CD4-positive, alpha-beta memory T cell (primary cell): ENCODE results near the gene LRP1. TPM values are rescaled to one million over a fixed set of nuclear protein-coding genes. Genes with fewer than 3 reads are reported as not detected.
A peak's percentile ranks its signal among the peaks of the same experiment; 100 is the strongest.

Source experiments
- CTCF ChIA-PET: fragments of 350-600 bp; sonication (Branson Sonifier 250); formaldehyde crosslinking; loops from one replicate; lab custom pipeline; 2021; ENCODE audit warnings: inconsistent platforms; ENCODE audit not compliant: partially characterized antibody; lab: Charles Lee
- POLR2A ChIA-PET: fragments of 350-600 bp; sonication (Branson Sonifier 250); formaldehyde crosslinking; loops from one replicate; lab custom pipeline; 2021; ENCODE audit not compliant: partially characterized antibody; lab: Charles Lee
- DNase-seq, 5 donors: peaks; one replicate each; pipeline versions ENCODE4 v3.0.0 to v3.0.0-alpha.2; 2020 to 2022; ENCODE audit warnings: mixed read lengths in 1 of 5
- H3K27ac ChIP-seq: one replicate; pipeline ENCODE4 v1.7.0; 2013; ENCODE audit warnings: low read depth, low read length
- H3K27me3 ChIP-seq: 2 replicates; pipeline ENCODE4 v1.7.0; 2013; ENCODE audit warnings: mild to moderate bottlenecking, low read length, moderate library complexity; ENCODE audit not compliant: insufficient read depth
- H3K36me3 ChIP-seq: 2 replicates; pipeline ENCODE4 v1.7.0; 2013; ENCODE audit warnings: mild to moderate bottlenecking, low read length, moderate library complexity; ENCODE audit not compliant: insufficient read depth
- H3K4me1 ChIP-seq: 2 replicates; pipeline ENCODE4 v1.7.0; 2013; ENCODE audit warnings: mild to moderate bottlenecking, low read length, moderate library complexity; ENCODE audit not compliant: insufficient read depth
- H3K4me3 ChIP-seq, 2 donors: one replicate each; pipeline ENCODE4 v1.7.0; 2013; ENCODE audit warnings: low read length in 2 of 2, mild to moderate bottlenecking in 1 of 2
- H3K9me3 ChIP-seq, 2 donors: one replicate each; pipeline ENCODE4 v1.7.0; 2013; ENCODE audit warnings: low read length in 2 of 2, control low read depth in 1 of 2; ENCODE audit not compliant: control insufficient read depth in 1 of 2
- H3K27ac Mint-ChIP-seq, 7 donors: one replicate each; pipeline ENCODE4 v1.8.0; 2020 to 2021; ENCODE audit warnings: mixed read lengths in 7 of 7, mild to moderate bottlenecking in 6 of 7, inconsistent platforms in 3 of 7, moderate library complexity in 3 of 7
- H3K27me3 Mint-ChIP-seq, 2 donors: one replicate each; pipeline ENCODE4 v1.8.0; 2020 to 2021; ENCODE audit warnings: mixed read lengths in 2 of 2
- H3K36me3 Mint-ChIP-seq, 2 donors: one replicate each; pipeline ENCODE4 v1.8.0; 2020 to 2021; ENCODE audit warnings: mixed read lengths in 2 of 2, inconsistent platforms in 1 of 2, mild to moderate bottlenecking in 1 of 2
- H3K4me1 Mint-ChIP-seq, 4 donors: one replicate each; pipeline ENCODE4 v1.8.0; 2020 to 2021; ENCODE audit warnings: mixed read lengths in 4 of 4, mild to moderate bottlenecking in 1 of 4
- H3K4me3 Mint-ChIP-seq, 8 donors: one replicate each; pipeline ENCODE4 v1.8.0; 2020 to 2021; ENCODE audit warnings: mixed read lengths in 8 of 8, mild to moderate bottlenecking in 7 of 8, moderate library complexity in 6 of 8, inconsistent platforms in 3 of 8
- H3K9me3 Mint-ChIP-seq, 8 donors: one replicate each; pipeline ENCODE4 v1.8.0; 2020 to 2021; ENCODE audit warnings: mixed read lengths in 8 of 8, mild to moderate bottlenecking in 5 of 8, inconsistent platforms in 3 of 8, moderate library complexity in 1 of 8
- intact Hi-C: fragments of 100-400 bp; cut with micrococcal nuclease; formaldehyde crosslinking; loops from one replicate; pipeline ENCODE4 v1.15.1; 2023
- polyA plus RNA-seq, 2 donors: library from polyadenylated mRNA; unstranded; fragments of 300-500 nt; fragmentation: Illumina TruSeq; gene quantifications; one replicate each; pipeline ENCODE4 v1.2.3, GENCODE V29; 2021
- total RNA-seq, 2 experiments: library from RNA; stranded (reverse); gene quantifications; one replicate each; pipeline ENCODE4 v1.2.3, GENCODE V29; 2021

Gene LRP1
- total RNA-seq (10 to 100 TPM in 1 of 2 experiments, 1 to 10 TPM in 1; 9.7 to 11.6 TPM), polyA plus RNA-seq (under 1 TPM in 1 of 2 donors, not detected in 1; 0.38 TPM)

- Histone ChIP-seq H3K36me3 (no peaks in the 10 kb centered on the region), H3K4me1 (peaks cover 8% of the 10 kb centered on the region), H3K27ac (peak within 1 kb of the TSS; percentile 59), H3K9me3 (no peaks in the 10 kb centered on the region), H3K4me3 (peak within 1 kb of the TSS; percentile 61 to 77), H3K27me3 (no peaks in the 10 kb centered on the region)
- Mint-ChIP-seq H3K4me1 (peaks cover 8 to 30% (median 14%) of the 10 kb centered on the region in 4 donors), H3K4me3 (peak within 1 kb of the TSS; percentile 84 to 92 (median 90)), H3K27ac (peak within 1 kb of the TSS; percentile 43 to 91 (median 89)), H3K36me3 (no peaks in the 10 kb centered on the region), H3K9me3 (no peaks in the 10 kb centered on the region), H3K27me3 (no peaks in the 10 kb centered on the region)
- intact Hi-C loops = loop anchor here (1.0 kb wide), 1 partner anchor 16 kb away; no protein-coding TSS in a partner anchor
- DNase-seq = peak; percentile 73 to 81 (median 77)
- ChIA-PET CTCF (interaction anchor here (0.6 to 10.4 kb wide), 9 partner anchors 11 to 131 kb away, joined by 3 to 207 read pairs (median 6); partner anchors contain the start of gene STAT6), POLR2A (interaction anchor here (0.9 to 5.1 kb wide), 9 partner anchors 16 to 440 kb away, joined by 3 to 57 read pairs (median 4); partner anchors contain the start of genes NAB2, PTGES3 and STAT6)
Measured at GRCh38 chr12:57127726-57128518, at the start of gene LRP1. TSS of gene LRP1 (plus strand) at chr12:57128483. CDS start at chr12:57128965, 482 bp downstream.

GRCh38 chr12:57078519-57079404, 49.5 kb upstream of the LRP1 start, which contains the start of gene NEMP1:
TSS of gene NEMP1 (minus strand) at chr12:57078791. CDS start at chr12:57078745, 46 bp downstream.
- Histone ChIP-seq H3K4me1 (peaks cover 18% of the 10 kb centered on the region), H3K27ac (peak within 1 kb of the TSS; percentile 75), H3K4me3 (peak within 1 kb of the TSS; percentile 73 to 94), H3K27me3 (no peaks in the 10 kb centered on the region), H3K36me3 (no peaks in the 10 kb centered on the region), H3K9me3 (no peaks in the 10 kb centered on the region)
- Mint-ChIP-seq H3K4me3 (peak within 1 kb of the TSS; percentile 92 to 98 (median 94)), H3K4me1 (peaks cover 10 to 37% (median 18%) of the 10 kb centered on the region in 4 donors), H3K27me3 (no peaks in the 10 kb centered on the region), H3K9me3 (no peaks in the 10 kb centered on the region), H3K27ac (peak within 1 kb of the TSS; percentile 86 to 98 (median 96)), H3K36me3 (peaks cover 0 to 5% of the 10 kb centered on the region in 2 donors)
- intact Hi-C loops = loop anchor here (1.0 to 5.0 kb wide), 5 partner anchors 9 to 391 kb away; partner anchors contain the start of genes PTGES3 and STAT6
- DNase-seq = peak; percentile 94 to 100 (median 99)
- ChIA-PET CTCF (interaction anchor here (0.9 to 19.9 kb wide), 7 partner anchors 8 to 45 kb away, joined by 3 to 458 read pairs (median 10); partner anchors contain the start of gene STAT6), POLR2A (interaction anchor here (0.7 to 9.8 kb wide), 14 partner anchors 9 to 401 kb away, joined by 3 to 284 read pairs (median 6); partner anchors contain the start of genes ARHGAP9, NAB2, NACA and SHMT2)

GRCh38 chr12:57079821-57080220, 48.5 kb upstream of the LRP1 start:
- no peaks in the 10 kb centered on the region for H3K36me3 ChIP-seq
- no peak overlapping the region for H3K4me3 ChIP-seq
- Mint-ChIP-seq H3K36me3 (peaks cover 0 to 5% of the 10 kb centered on the region in 2 donors), H3K9me3 (no peaks in the 10 kb centered on the region), H3K4me3 (peak overlapping the region in 1 of 8 donors; percentile 93), H3K27ac (peak overlapping the region; percentile 86 to 98 (median 96)), H3K27me3 (no peaks in the 10 kb centered on the region), H3K4me1 (peaks cover 10 to 37% (median 18%) of the 10 kb centered on the region in 4 donors)
- H3K27me3 ChIP-seq = no peaks in the 10 kb centered on the region
- H3K9me3 ChIP-seq = no peaks in the 10 kb centered on the region
- POLR2A ChIA-PET = interaction anchor here (1.4 to 9.8 kb wide), 8 partner anchors 10 to 44 kb away, joined by 3 to 284 read pairs (median 19); partner anchors contain the start of genes NAB2 and STAT6
- no peak for DNase-seq
- CTCF ChIA-PET = interaction anchor here (0.9 to 19.9 kb wide), 7 partner anchors 9 to 44 kb away, joined by 3 to 458 read pairs (median 10); partner anchors contain the start of gene STAT6
- H3K27ac ChIP-seq = peak overlapping the region; percentile 54
- H3K4me1 ChIP-seq = peaks cover 18% of the 10 kb centered on the region
- intact Hi-C loops = loop anchor here (2.0 to 5.0 kb wide), 2 partner anchors 15 to 393 kb away; partner anchors contain the start of gene PTGES3

- Mint-ChIP-seq H3K9me3 (no peaks in the 10 kb centered on the region), H3K36me3 (peaks cover 0 to 5% of the 10 kb centered on the region in 2 donors), H3K27ac (peak overlapping the region in 1 of 7 donors; percentile 60), H3K27me3 (no peaks in the 10 kb centered on the region), H3K4me3 (peak overlapping the region in 1 of 8 donors; percentile 45), H3K4me1 (peaks cover 17 to 46% (median 27%) of the 10 kb centered on the region in 4 donors)
- ChIA-PET POLR2A (interaction anchor here (1.1 to 9.8 kb wide), 5 partner anchors 9 to 29 kb away, joined by 3 to 284 read pairs (median 33); partner anchors contain the start of genes NAB2 and STAT6), CTCF (interaction anchor here (0.7 to 19.9 kb wide), 4 partner anchors 12 to 957 kb away, joined by 3 to 458 read pairs (median 22); partner anchors contain the start of gene STAT6)
- no peaks in the 10 kb centered on the region for H3K36me3 ChIP-seq
- no peak overlapping the region for H3K4me3 ChIP-seq
- no peaks in the 10 kb centered on the region for H3K27me3 ChIP-seq
- H3K27ac ChIP-seq = no peak overlapping the region
- no peaks in the 10 kb centered on the region for H3K9me3 ChIP-seq
- DNase-seq = no peak
- H3K4me1 ChIP-seq = peaks cover 22% of the 10 kb centered on the region
- intact Hi-C loops = no loop called here
Measured at GRCh38 chr12:57080855-57081254, 47.4 kb upstream of the LRP1 start.

- H3K27ac Mint-ChIP-seq = peak overlapping the region; percentile 94 to 99 (median 98)
- H3K4me1 ChIP-seq = peaks cover 26% of the 10 kb centered on the region
- ChIA-PET CTCF (interaction anchor here (8.9 to 11.0 kb wide), 2 partner anchors 14 to 24 kb away, joined by 109 to 184 read pairs; partner anchors contain the start of gene STAT6), POLR2A (interaction anchor here (1.0 to 17.6 kb wide), 5 partner anchors 7 to 24 kb away, joined by 3 to 622 read pairs (median 154); partner anchors contain the start of genes NEMP1 and STAT6)
- no peaks in the 10 kb centered on the region for H3K9me3 Mint-ChIP-seq
- peak overlapping the region; percentile 97 for H3K27ac ChIP-seq
- peak in 2 of 5 donors; percentile 12 to 33 for DNase-seq
- H3K4me3 Mint-ChIP-seq = peak overlapping the region; percentile 89 to 95 (median 93)
- H3K4me1 Mint-ChIP-seq = peaks cover 28 to 54% (median 36%) of the 10 kb centered on the region in 4 donors
- H3K9me3 ChIP-seq = no peaks in the 10 kb centered on the region
- intact Hi-C loops = loop anchor here (5.0 kb wide), 3 partner anchors 449 to 761 kb away; partner anchors contain the start of genes CDK4 and CTDSP2
- no peaks in the 10 kb centered on the region for H3K27me3 Mint-ChIP-seq
- no peaks in the 10 kb centered on the region for H3K36me3 ChIP-seq
- peaks cover 0 to 23% of the 10 kb centered on the region in 2 donors for H3K36me3 Mint-ChIP-seq
- no peaks in the 10 kb centered on the region for H3K27me3 ChIP-seq
- H3K4me3 ChIP-seq = peak overlapping the region; percentile 62 to 90
Measured at GRCh38 chr12:57085999-57086492, 42.2 kb upstream of the LRP1 start.
